ENCODE data around the gene MC1R. TPM values are rescaled to one million over a fixed set of nuclear protein-coding genes. Genes with fewer than 3 reads are reported as not detected.

Gene MC1R
- total and polyA plus RNA-seq, 10 of the 15 experiments (the other 5 are each of a cell fraction or from before 2014, with no cell fraction given) = 0.06 to 2.3 (median 0.45) TPM

DNA sequence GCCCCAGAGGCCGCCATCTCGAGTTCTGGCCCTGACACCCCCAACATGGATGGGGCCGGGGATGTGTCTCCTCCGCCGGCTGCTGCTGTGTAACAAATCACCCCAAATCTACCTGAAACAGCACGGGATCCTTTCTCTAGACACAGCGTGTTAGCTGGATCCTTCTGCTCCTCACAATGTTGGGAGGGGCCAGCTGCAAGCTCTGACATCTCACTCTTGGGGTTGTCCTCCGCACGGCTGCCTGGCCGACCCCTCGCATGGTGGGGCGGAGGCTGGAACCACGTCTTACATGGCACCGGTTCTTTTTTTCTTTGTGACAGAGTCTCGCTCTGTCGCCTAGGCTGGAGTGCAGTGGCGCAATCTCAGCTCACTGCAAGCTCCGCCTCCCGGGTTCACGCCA, 18.3 kb downstream of the MC1R start:
- ChIA-PET RAD21 (ENCODE audit: unreplicated experiment) (no interaction called here), POLR2A (no interaction called here), CTCF (no interaction called here), SMC1A (ENCODE audit: uncharacterized antibody, unreplicated experiment) (no interaction called here)
- FAIRE-seq (no peak), ATAC-seq (no peak), DNase-seq (ENCODE audit: low read depth, low spot score) (no peak)
- H2AFZ ChIP-seq (ENCODE audit: control insufficient read depth, low read depth, low read length) = no peak overlapping the region
- in situ Hi-C loops (cut with MboI) (no loop called here), intact Hi-C loops (cut with micrococcal nuclease; ENCODE audit: unreplicated experiment) (no loop called here)
- no peak overlapping the region for H3K4me3 ChIP-seq
- WGBS (ENCODE audit: insufficient coverage, insufficient replicate concordance, low lambda C conversion rate, missing lambda C conversion rate) = 71% methylated on average over 19 of the region's 20 CpGs
- BruUV-seq (replicated peaks) = no TSS peak
- H3K79me2 ChIP-seq (ENCODE audit: control insufficient read depth, insufficient read depth, low read length) = no peaks in the 10 kb centered on the region
- H3K9me3 ChIP-seq (replicated peaks; ENCODE audit: control insufficient read depth, insufficient read depth, low read length) = no peaks in the 10 kb centered on the region
- H3K36me3 ChIP-seq (ENCODE audit: control insufficient read depth in 2 of 2, insufficient read depth in 2 of 2, low read length in 1 of 2) = no peaks in the 10 kb centered on the region
- H3K4me1 ChIP-seq (ENCODE audit: control insufficient read depth, insufficient read depth, low read length) = no peaks in the 10 kb centered on the region
- no peak overlapping the region for H3K4me2 ChIP-seq (ENCODE audit: control insufficient read depth, insufficient read depth)
- H4K20me1 ChIP-seq (ENCODE audit: control insufficient read depth, insufficient read depth) = no peaks in the 10 kb centered on the region
- no peak overlapping the region for H3K27ac ChIP-seq (ENCODE audit: control insufficient read depth, insufficient read depth)
- H3K9ac ChIP-seq (ENCODE audit: control insufficient read depth, insufficient read depth, low read length) = no peak overlapping the region
- no peaks in the 10 kb centered on the region for H3K27me3 ChIP-seq (replicated peaks in 1 of 2; ENCODE audit: control insufficient read depth in 2 of 2, insufficient read depth in 2 of 2, low read length in 1 of 2)
- TF ChIP-seq CREB1 (IDR thresholded peaks at IDR 0.05; ENCODE audit: low read depth) = no peak
- no peak for TF ChIP-seq POU2F2 (IDR thresholded peaks at IDR 0.05; ENCODE audit: borderline replicate concordance, low read depth, low read length)
- no peak for TF ChIP-seq MYB (IDR thresholded peaks at IDR 0.05; ENCODE audit: borderline replicate concordance, low read depth, low read length)
- TF ChIP-seq IRF4 (IDR thresholded peaks at IDR 0.05; ENCODE audit: low read depth, low read length) = no peak
- TF ChIP-seq MEF2B (IDR thresholded peaks at IDR 0.05; ENCODE audit: partially characterized antibody, poor library complexity, severe bottlenecking) = no peak
- TF ChIP-seq TCF12 (IDR thresholded peaks at IDR 0.05; ENCODE audit: low read depth, low read length) = no peak
- no peak for TF ChIP-seq BMI1 (IDR thresholded peaks at IDR 0.05; ENCODE audit: borderline replicate concordance)
- TF ChIP-seq SP1 (IDR thresholded peaks at IDR 0.05; ENCODE audit: low read depth, low read length) = no peak
- TF ChIP-seq PML (IDR thresholded peaks at IDR 0.05; ENCODE audit: low read length) = no peak
- no peak for TF ChIP-seq CHD2 (IDR thresholded peaks at IDR 0.05; ENCODE audit: borderline replicate concordance, low read depth, low read length)
- TF ChIP-seq IRF3 (IDR thresholded peaks at IDR 0.05) = no peak
- TF ChIP-seq TAF1 (IDR thresholded peaks at IDR 0.05; ENCODE audit: borderline replicate concordance, low read depth, low read length) = no peak
- TF ChIP-seq, protein P1, sequence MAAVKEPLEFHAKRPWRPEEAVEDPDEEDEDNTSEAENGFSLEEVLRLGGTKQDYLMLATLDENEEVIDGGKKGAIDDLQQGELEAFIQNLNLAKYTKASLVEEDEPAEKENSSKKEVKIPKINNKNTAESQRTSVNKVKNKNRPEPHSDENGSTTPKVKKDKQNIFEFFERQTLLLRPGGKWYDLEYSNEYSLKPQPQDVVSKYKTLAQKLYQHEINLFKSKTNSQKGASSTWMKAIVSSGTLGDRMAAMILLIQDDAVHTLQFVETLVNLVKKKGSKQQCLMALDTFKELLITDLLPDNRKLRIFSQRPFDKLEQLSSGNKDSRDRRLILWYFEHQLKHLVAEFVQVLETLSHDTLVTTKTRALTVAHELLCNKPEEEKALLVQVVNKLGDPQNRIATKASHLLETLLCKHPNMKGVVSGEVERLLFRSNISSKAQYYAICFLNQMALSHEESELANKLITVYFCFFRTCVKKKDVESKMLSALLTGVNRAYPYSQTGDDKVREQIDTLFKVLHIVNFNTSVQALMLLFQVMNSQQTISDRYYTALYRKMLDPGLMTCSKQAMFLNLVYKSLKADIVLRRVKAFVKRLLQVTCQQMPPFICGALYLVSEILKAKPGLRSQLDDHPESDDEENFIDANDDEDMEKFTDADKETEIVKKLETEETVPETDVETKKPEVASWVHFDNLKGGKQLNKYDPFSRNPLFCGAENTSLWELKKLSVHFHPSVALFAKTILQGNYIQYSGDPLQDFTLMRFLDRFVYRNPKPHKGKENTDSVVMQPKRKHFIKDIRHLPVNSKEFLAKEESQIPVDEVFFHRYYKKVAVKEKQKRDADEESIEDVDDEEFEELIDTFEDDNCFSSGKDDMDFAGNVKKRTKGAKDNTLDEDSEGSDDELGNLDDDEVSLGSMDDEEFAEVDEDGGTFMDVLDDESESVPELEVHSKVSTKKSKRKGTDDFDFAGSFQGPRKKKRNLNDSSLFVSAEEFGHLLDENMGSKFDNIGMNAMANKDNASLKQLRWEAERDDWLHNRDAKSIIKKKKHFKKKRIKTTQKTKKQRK (IDR thresholded peaks at IDR 0.05; ENCODE audit: low read depth, low read length) = no peak
- TF ChIP-seq HCFC1 (IDR thresholded peaks at IDR 0.05; ENCODE audit: low read length) = no peak
- no peak for TF ChIP-seq NKRF (conservative IDR thresholded peaks at IDR 0.05)
- no peak for TF ChIP-seq EZH2 (IDR thresholded peaks at IDR 0.05; ENCODE audit: borderline replicate concordance, control insufficient read depth, low read depth, low read length)
- no peak for TF ChIP-seq NFYA (IDR thresholded peaks at IDR 0.05; ENCODE audit: borderline replicate concordance, low read depth, low read length)
- no peak for TF ChIP-seq RBBP5 (conservative IDR thresholded peaks at IDR 0.05)
